OCI-LY1 (cell line): ENCODE results near the gene TRAF3IP1.

ENCODE experiments used
- H2AFZ ChIP-seq: fragments of 200-600 bp; sonication (generic), shearing (Covaris generic); 2 replicates; pipeline ENCODE4 v1.6.0; 2014; ENCODE audit warnings: antibody characterized with exemption, mild to moderate bottlenecking, low read length
- H3F3A ChIP-seq: fragments of 200-600 bp; sonication (generic), shearing (Covaris generic); 2 replicates; pipeline ENCODE4 v1.6.0; 2014; ENCODE audit warnings: mild to moderate bottlenecking, antibody characterized with exemption, low read length, moderate library complexity; ENCODE audit not compliant: insufficient read depth
- H3K27ac ChIP-seq: fragments of 200-600 bp; sonication (generic); 2 replicates; pipeline ENCODE4 v1.5.1; 2014; ENCODE audit warnings: low read length, mixed run types, mild to moderate bottlenecking, low read depth; ENCODE audit not compliant: poor library complexity, severe bottlenecking
- H3K27me3 ChIP-seq: fragments of 200-600 bp; sonication (generic); 2 replicates; pipeline ENCODE4 v1.6.0; 2014; ENCODE audit warnings: antibody characterized with exemption, mild to moderate bottlenecking, low read length, moderate library complexity; ENCODE audit not compliant: insufficient read depth
- H3K36me3 ChIP-seq: fragments of 200-600 bp; sonication (generic); 2 replicates; pipeline ENCODE4 v1.6.1; 2014; ENCODE audit warnings: mild to moderate bottlenecking, antibody characterized with exemption, low read length, moderate library complexity, mixed read lengths; ENCODE audit not compliant: insufficient read depth
- H3K4me1 ChIP-seq: fragments of 200-600 bp; sonication (generic); 2 replicates; pipeline ENCODE4 v1.5.1; 2014; ENCODE audit warnings: mild to moderate bottlenecking, low read length, moderate library complexity; ENCODE audit not compliant: insufficient read depth, severe bottlenecking
- H3K4me2 ChIP-seq: fragments of 200-600 bp; sonication (generic), shearing (Covaris generic); 2 replicates; pipeline ENCODE4 v1.6.1; 2014; ENCODE audit warnings: low read length
- H3K4me3 ChIP-seq: fragments of 200-600 bp; sonication (generic); 2 replicates; pipeline ENCODE4 v1.5.1; 2014; ENCODE audit warnings: low read length, low read depth, mild to moderate bottlenecking, mixed read lengths; ENCODE audit not compliant: poor library complexity, severe bottlenecking
- H3K79me2 ChIP-seq: fragments of 200-600 bp; shearing (Covaris generic); 2 replicates; pipeline ENCODE4 v1.6.1; 2016; ENCODE audit warnings: mixed run types, low read length, mixed read lengths; ENCODE audit not compliant: insufficient read depth
- H3K9ac ChIP-seq: fragments of 200-600 bp; sonication (generic), shearing (Covaris generic); 2 replicates; pipeline ENCODE4 v1.6.1; 2014; ENCODE audit warnings: mild to moderate bottlenecking, low read length, mixed read lengths
- H3K9me2 ChIP-seq: fragments of 200-600 bp; sonication (generic), shearing (Covaris generic); 2 replicates; pipeline ENCODE4 v1.6.1; 2014; ENCODE audit warnings: low read depth, mild to moderate bottlenecking, low read length, mixed read lengths
- H3K9me3 ChIP-seq: fragments of 200-600 bp; shearing (Covaris generic); 2 replicates; pipeline ENCODE4 v1.6.1; 2014; ENCODE audit warnings: low read length, mixed read lengths
- H4K20me1 ChIP-seq: fragments of 200-600 bp; sonication (generic), shearing (Covaris generic); 2 replicates; pipeline ENCODE4 v1.6.0; 2016; ENCODE audit warnings: mild to moderate bottlenecking, low read length; ENCODE audit not compliant: insufficient read depth
- EZH2 ChIP-seq: fragments of 200-600 bp; sonication (generic), shearing (Covaris generic); IDR thresholded peaks from 2 replicates; pipeline ENCODE4 v1.8.0; 2017; ENCODE audit warnings: borderline replicate concordance, mixed run types, mild to moderate bottlenecking, antibody characterized with exemption, low read length, moderate library complexity, mixed read lengths
- TF ChIP-seq, protein P1 (sequence below): fragments of 200-600 bp; sonication (generic), shearing (Covaris generic); IDR thresholded peaks from 2 replicates; pipeline ENCODE4 v1.5.1; 2017; ENCODE audit warnings: mild to moderate bottlenecking, antibody characterized with exemption, low read length, moderate library complexity, mixed read lengths

Gene TRAF3IP1

DNA sequence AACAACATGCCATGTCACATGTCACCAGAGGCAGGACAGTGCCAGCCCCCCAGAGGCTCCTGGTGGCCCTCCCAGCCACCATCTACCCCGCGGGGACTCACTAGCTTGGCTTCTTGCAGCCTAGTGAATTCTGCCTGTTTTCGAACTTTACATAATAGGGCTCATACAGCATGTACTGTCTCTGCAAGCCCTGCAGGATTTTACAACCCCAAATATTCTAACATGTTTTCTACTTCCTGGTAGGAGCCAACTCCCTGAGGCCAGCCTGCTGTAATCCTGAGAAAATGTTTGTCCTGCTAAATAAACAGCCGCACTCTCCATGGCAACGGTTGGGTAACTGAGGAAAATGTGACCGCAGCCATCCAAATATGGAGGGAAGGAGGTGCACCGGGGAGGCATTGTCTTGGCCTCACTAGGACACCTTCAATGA, 34.6 kb upstream of the TRAF3IP1 start:
- H3K4me1 ChIP-seq, result peaks cover 30% of the 10 kb centered on the region
- H3K9me3 ChIP-seq, result no peaks in the 10 kb centered on the region
- no peaks in the 10 kb centered on the region for H3K36me3 ChIP-seq
- no peaks in the 10 kb centered on the region for H3K79me2 ChIP-seq
- H3K9me2 ChIP-seq, result no peaks in the 10 kb centered on the region
- H3K4me2 ChIP-seq, result no peak overlapping the region
- H3K9ac ChIP-seq, result no peak overlapping the region
- TF ChIP-seq, protein P1, sequence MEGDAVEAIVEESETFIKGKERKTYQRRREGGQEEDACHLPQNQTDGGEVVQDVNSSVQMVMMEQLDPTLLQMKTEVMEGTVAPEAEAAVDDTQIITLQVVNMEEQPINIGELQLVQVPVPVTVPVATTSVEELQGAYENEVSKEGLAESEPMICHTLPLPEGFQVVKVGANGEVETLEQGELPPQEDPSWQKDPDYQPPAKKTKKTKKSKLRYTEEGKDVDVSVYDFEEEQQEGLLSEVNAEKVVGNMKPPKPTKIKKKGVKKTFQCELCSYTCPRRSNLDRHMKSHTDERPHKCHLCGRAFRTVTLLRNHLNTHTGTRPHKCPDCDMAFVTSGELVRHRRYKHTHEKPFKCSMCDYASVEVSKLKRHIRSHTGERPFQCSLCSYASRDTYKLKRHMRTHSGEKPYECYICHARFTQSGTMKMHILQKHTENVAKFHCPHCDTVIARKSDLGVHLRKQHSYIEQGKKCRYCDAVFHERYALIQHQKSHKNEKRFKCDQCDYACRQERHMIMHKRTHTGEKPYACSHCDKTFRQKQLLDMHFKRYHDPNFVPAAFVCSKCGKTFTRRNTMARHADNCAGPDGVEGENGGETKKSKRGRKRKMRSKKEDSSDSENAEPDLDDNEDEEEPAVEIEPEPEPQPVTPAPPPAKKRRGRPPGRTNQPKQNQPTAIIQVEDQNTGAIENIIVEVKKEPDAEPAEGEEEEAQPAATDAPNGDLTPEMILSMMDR, result no peak
- TF ChIP-seq EZH2, result no peak
- no peak overlapping the region for H3K27ac ChIP-seq
- H2AFZ ChIP-seq, result no peak overlapping the region
- no peak overlapping the region for H3K4me3 ChIP-seq
- H3K27me3 ChIP-seq, result no peaks in the 10 kb centered on the region
- H4K20me1 ChIP-seq, result no peaks in the 10 kb centered on the region
- no peaks in the 10 kb centered on the region for H3F3A ChIP-seq

DNA sequence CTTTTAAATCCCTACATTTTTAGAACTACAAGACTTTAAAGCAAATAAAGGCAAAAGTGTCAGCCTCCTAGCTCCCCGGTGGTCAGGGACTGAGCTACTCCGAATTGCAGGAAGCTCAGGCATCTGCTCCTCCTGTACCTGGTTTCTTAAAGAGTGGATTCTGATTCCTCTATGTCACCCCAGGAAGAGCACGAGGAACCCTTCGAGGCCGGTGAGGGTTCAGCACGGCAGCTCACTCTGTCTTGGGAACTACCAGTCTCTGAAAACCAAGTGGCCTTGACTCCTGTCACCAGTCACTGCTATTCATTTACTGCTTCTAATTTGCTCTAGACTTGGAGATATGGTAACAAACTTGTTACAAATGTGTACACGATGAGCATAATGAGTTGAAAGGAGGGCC, 34.2 kb upstream of the TRAF3IP1 start:
- Histone ChIP-seq H3K4me2 (no peak overlapping the region), H3K9me2 (no peaks in the 10 kb centered on the region), H3K79me2 (no peaks in the 10 kb centered on the region), H3K27ac (no peak overlapping the region), H3F3A (no peaks in the 10 kb centered on the region), H2AFZ (no peak overlapping the region), H4K20me1 (no peaks in the 10 kb centered on the region), H3K27me3 (no peaks in the 10 kb centered on the region), H3K9me3 (no peaks in the 10 kb centered on the region), H3K4me1 (peaks cover 30% of the 10 kb centered on the region), H3K4me3 (no peak overlapping the region), H3K9ac (no peak overlapping the region), H3K36me3 (no peaks in the 10 kb centered on the region)
- TF ChIP-seq EZH2, result no peak
- TF ChIP-seq, protein P1, result no peak

GRCh38 chr2:238286551-238286950, 33.8 kb upstream of the TRAF3IP1 start:
- TF ChIP-seq EZH2, result no peak
- TF ChIP-seq, protein P1, result no peak
- Histone ChIP-seq H3K9ac (no peak overlapping the region), H3K4me1 (peaks cover 30% of the 10 kb centered on the region), H2AFZ (no peak overlapping the region), H3K9me3 (no peaks in the 10 kb centered on the region), H3K9me2 (no peaks in the 10 kb centered on the region), H3K79me2 (no peaks in the 10 kb centered on the region), H3K4me2 (no peak overlapping the region), H3F3A (no peaks in the 10 kb centered on the region), H3K27ac (no peak overlapping the region), H3K36me3 (no peaks in the 10 kb centered on the region), H4K20me1 (no peaks in the 10 kb centered on the region), H3K4me3 (no peak overlapping the region), H3K27me3 (no peaks in the 10 kb centered on the region)
